ENCODE results near the gene CERS6. TPM values are rescaled to one million over a fixed set of nuclear protein-coding genes. Genes with fewer than 3 reads are reported as not detected.

Gene CERS6
- total and polyA plus RNA-seq, 3 donors from 2014 or later, result 24.7 to 71.0 (median 59.4) TPM

GRCh38 chr2:168607992-168608391 lies 151.9 kb downstream of the CERS6 start:
- no peaks in the 10 kb centered on the region for H3K4me1 ChIP-seq
- H3K4me3 ChIP-seq, result no peak overlapping the region
- no peaks in the 10 kb centered on the region for H3K36me3 ChIP-seq (ENCODE audit: low read depth, missing control alignments)
- TF ChIP-seq, protein P1, sequence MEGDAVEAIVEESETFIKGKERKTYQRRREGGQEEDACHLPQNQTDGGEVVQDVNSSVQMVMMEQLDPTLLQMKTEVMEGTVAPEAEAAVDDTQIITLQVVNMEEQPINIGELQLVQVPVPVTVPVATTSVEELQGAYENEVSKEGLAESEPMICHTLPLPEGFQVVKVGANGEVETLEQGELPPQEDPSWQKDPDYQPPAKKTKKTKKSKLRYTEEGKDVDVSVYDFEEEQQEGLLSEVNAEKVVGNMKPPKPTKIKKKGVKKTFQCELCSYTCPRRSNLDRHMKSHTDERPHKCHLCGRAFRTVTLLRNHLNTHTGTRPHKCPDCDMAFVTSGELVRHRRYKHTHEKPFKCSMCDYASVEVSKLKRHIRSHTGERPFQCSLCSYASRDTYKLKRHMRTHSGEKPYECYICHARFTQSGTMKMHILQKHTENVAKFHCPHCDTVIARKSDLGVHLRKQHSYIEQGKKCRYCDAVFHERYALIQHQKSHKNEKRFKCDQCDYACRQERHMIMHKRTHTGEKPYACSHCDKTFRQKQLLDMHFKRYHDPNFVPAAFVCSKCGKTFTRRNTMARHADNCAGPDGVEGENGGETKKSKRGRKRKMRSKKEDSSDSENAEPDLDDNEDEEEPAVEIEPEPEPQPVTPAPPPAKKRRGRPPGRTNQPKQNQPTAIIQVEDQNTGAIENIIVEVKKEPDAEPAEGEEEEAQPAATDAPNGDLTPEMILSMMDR (IDR thresholded peaks at IDR 0.05), result no peak
- TF ChIP-seq POLR2A (IDR thresholded peaks at IDR 0.05), result no peak
- WGBS, 2 donors, result 94 to 95% methylated on average over 2 of the region's 2 CpGs
- intact Hi-C loops (cut with DNase I; ENCODE audit: low total_unique reads), result no loop called here
- H3K27ac ChIP-seq, result no peak overlapping the region
- H3K27me3 ChIP-seq, result no peaks in the 10 kb centered on the region
- DNase-seq, result no peak
- no peaks in the 10 kb centered on the region for H3K9me3 ChIP-seq

DNA sequence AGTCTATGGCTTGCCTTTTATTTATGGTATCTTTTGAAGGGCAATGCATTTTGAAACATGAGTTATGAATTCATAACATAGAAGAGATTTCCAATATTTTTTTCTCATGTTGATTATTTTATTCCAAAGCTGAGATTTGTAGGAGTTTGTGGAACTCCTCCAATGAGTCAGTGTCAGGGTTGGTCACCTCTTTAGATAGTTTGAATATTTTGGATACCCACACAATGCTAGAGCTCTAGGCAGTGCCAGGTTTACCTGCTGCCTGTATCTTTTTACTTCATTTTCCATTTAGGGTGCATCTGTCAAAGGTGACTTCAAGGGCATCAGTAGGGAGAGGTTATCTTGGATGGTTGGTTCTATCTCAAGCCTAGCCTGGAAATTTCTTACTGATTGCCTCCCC lies 152.7 kb downstream of the CERS6 start:
- Histone ChIP-seq H3K9me3 (no peaks in the 10 kb centered on the region), H3K27ac (no peak overlapping the region), H3K36me3 (ENCODE audit: low read depth, missing control alignments) (no peaks in the 10 kb centered on the region), H3K27me3 (no peaks in the 10 kb centered on the region), H3K4me3 (no peak overlapping the region), H3K4me1 (no peaks in the 10 kb centered on the region)
- no peak for DNase-seq
- intact Hi-C loops (cut with DNase I; ENCODE audit: low total_unique reads), result no loop called here
- TF ChIP-seq, protein P1 (IDR thresholded peaks at IDR 0.05), result no peak
- no peak for TF ChIP-seq POLR2A (IDR thresholded peaks at IDR 0.05)

DNA sequence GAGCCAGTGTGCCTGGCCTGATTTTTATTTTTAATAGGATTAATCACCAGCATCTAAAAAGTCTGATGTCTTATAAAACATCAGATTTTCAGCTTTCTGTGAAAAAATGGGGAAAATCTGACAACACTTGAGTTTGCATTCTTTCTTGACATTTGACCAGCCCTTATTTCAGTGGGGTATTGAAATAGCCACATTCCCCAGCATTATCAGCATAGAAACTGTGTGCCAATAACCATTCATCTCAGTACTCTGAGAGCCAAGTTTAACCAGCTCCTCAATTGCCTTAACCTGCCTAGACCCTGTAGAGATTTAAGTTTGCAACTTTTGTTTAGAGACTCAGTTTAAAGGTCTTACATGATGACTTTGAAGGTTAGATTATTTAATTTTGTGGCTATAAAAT lies 155.0 kb downstream of the CERS6 start:
- no peak for DNase-seq
- H3K4me3 ChIP-seq, result no peak overlapping the region
- TF ChIP-seq, protein P1 (IDR thresholded peaks at IDR 0.05), result no peak
- no peak for TF ChIP-seq POLR2A (IDR thresholded peaks at IDR 0.05)
- no peaks in the 10 kb centered on the region for H3K27me3 ChIP-seq
- intact Hi-C loops (cut with DNase I; ENCODE audit: low total_unique reads), result no loop called here
- no peaks in the 10 kb centered on the region for H3K9me3 ChIP-seq
- no peak overlapping the region for H3K27ac ChIP-seq
- H3K4me1 ChIP-seq, result no peaks in the 10 kb centered on the region
- no peaks in the 10 kb centered on the region for H3K36me3 ChIP-seq (ENCODE audit: low read depth, missing control alignments)

DNA sequence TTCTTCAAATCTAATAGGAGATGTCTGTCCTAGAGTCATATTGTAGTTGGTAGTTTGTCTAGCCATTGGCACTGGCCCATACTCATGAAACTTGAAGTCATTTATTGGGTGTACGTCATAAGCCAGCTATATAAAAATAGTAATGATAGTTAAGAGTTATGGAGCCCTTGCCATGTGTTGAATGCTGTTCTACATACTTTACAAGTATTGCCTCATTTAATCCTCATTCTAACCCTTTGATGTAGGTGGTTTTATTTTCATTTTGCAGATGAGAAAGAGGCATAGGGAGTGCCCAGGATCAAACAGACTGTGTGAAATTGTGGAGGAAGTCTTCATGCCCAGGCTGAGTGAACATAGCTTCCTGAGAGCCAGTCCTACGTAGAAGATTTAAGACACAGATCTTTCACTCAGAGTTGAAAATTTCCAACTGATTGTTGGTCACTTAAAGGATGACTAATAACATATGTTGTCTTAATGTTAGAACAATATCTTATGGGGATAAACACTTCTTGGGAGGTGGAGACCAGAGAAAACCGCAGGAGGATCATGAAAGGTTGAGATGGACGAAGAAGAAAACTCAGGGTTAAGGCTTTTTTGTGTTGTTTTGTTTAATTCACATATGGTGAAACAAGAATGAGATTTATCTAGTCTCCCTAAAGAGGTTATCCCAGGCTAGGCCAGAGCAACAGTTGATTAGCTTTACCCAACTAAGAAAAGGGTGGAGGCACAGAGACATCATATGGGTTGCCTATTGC lies 156.0 kb downstream of the CERS6 start:
- Histone ChIP-seq H3K9me3 (no peaks in the 10 kb centered on the region), H3K27me3 (no peaks in the 10 kb centered on the region), H3K4me1 (no peaks in the 10 kb centered on the region), H3K27ac (no peak overlapping the region), H3K36me3 (ENCODE audit: low read depth, missing control alignments) (no peaks in the 10 kb centered on the region), H3K4me3 (no peak overlapping the region)
- DNase-seq, result no peak
- TF ChIP-seq POLR2A (IDR thresholded peaks at IDR 0.05), result no peak
- TF ChIP-seq, protein P1 (IDR thresholded peaks at IDR 0.05), result no peak
- intact Hi-C loops (cut with DNase I; ENCODE audit: low total_unique reads), result no loop called here
- 95 to 97% methylated on average over 4 of the region's 4 CpGs for WGBS, 2 donors

DNA sequence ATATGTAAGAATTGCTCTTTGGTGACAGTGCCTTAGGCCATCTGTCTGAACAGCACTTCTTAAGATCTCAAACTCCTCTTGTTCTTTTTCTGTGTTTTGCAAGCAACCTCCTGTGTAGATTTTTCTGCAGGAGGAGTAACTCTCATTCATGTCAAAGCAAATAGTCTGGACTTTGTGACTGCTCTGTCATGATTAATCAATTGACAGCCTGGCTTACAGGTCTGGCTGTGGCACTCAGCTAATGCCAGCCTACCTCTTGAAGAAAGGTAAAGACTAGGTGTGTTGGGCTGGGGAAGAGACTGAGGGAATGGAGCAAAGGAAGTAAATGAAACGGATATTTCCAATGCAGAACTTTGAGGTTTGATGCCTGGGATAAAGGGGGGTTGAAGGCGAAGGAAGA lies 156.6 kb downstream of the CERS6 start:
- no peaks in the 10 kb centered on the region for H3K36me3 ChIP-seq (ENCODE audit: low read depth, missing control alignments)
- no peak for DNase-seq
- WGBS, 2 donors, result 95 to 96% methylated on average over 2 of the region's 2 CpGs
- H3K4me3 ChIP-seq, result no peak overlapping the region
- H3K27ac ChIP-seq, result no peak overlapping the region
- no peaks in the 10 kb centered on the region for H3K27me3 ChIP-seq
- H3K9me3 ChIP-seq, result no peaks in the 10 kb centered on the region
- intact Hi-C loops (cut with DNase I; ENCODE audit: low total_unique reads), result no loop called here
- no peak for TF ChIP-seq POLR2A (IDR thresholded peaks at IDR 0.05)
- TF ChIP-seq, protein P1 (IDR thresholded peaks at IDR 0.05), result no peak
- no peaks in the 10 kb centered on the region for H3K4me1 ChIP-seq

Data from testis (tissue), 3 donors.